ENCODE results near the gene ARHGEF1. TPM values are rescaled to one million over a fixed set of nuclear protein-coding genes. Genes with fewer than 3 reads are reported as not detected.

Gene ARHGEF1
- total RNA-seq, 1 donor from 2014 or later = 10.9 TPM

DNA sequence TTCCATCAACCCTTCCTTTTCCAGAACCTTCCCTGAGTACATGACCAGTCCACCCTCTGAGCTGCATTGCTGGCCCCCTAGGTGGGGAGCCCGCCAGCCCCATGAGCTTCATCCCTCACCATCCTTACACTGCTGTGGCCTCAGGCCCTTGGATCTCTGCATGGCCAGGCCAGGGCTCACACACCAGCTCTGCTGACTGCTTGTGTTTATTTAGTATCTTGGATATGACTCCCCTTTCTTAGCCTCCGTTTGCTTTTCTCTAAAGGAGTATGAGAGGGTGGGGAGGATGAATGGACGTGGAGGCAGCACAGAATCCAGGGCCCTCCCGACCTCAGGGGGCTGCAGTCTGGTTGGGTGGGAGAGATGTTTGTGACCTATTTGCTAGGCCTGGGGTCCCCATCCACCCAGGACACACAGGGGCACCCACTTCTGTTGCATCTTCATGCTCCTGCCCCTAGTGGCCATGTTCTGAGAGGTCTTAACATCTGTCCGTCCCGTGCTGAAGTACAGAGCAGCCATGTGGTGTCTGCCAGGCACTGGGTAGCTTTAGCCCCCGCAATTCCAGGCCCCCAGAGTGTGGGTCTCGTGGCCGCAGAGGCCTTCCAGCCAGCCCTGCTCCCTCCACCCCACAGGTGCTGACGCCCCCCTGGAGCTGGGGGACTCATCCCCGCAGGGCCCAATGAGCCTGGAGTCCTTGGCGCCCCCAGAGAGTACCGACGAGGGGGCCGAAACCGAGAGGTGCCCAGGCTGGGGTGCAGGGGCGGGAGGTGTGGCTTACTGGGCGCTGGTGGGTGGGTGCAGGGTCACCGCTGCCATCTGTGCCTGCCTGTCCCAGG is 13.0 kb downstream of the ARHGEF1 start:
- no peak overlapping the region for H3K4me3 Mint-ChIP-seq
- Histone ChIP-seq H3K9ac (no peak overlapping the region), H3F3A (ENCODE audit: low read depth) (no peaks in the 10 kb centered on the region), H2AFZ (replicated peaks) (no peak overlapping the region), H3K4me2 (no peak overlapping the region), H3K27ac (no peak overlapping the region), H3K4me3 (no peak overlapping the region), H3K27me3 (no peaks in the 10 kb centered on the region), H3K36me3 (no peaks in the 10 kb centered on the region), H4K20me1 (ENCODE audit: low read depth) (no peaks in the 10 kb centered on the region), H3K9me3 (ENCODE audit: low read depth) (no peaks in the 10 kb centered on the region), H3K79me2 (ENCODE audit: low read depth) (no peaks in the 10 kb centered on the region), H3K4me1 (no peaks in the 10 kb centered on the region)
- H3K4me1 Mint-ChIP-seq = no peaks in the 10 kb centered on the region
- H3K36me3 Mint-ChIP-seq = peaks cover 5% of the 10 kb centered on the region
- TF ChIP-seq EZH2phosphoT487 (IDR thresholded peaks at IDR 0.05) = no peak
- TF ChIP-seq, protein P1, sequence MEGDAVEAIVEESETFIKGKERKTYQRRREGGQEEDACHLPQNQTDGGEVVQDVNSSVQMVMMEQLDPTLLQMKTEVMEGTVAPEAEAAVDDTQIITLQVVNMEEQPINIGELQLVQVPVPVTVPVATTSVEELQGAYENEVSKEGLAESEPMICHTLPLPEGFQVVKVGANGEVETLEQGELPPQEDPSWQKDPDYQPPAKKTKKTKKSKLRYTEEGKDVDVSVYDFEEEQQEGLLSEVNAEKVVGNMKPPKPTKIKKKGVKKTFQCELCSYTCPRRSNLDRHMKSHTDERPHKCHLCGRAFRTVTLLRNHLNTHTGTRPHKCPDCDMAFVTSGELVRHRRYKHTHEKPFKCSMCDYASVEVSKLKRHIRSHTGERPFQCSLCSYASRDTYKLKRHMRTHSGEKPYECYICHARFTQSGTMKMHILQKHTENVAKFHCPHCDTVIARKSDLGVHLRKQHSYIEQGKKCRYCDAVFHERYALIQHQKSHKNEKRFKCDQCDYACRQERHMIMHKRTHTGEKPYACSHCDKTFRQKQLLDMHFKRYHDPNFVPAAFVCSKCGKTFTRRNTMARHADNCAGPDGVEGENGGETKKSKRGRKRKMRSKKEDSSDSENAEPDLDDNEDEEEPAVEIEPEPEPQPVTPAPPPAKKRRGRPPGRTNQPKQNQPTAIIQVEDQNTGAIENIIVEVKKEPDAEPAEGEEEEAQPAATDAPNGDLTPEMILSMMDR (IDR thresholded peaks at IDR 0.05) = peak; percentile 39
- H3K9me3 Mint-ChIP-seq = no peaks in the 10 kb centered on the region
- peaks cover 4% of the 10 kb centered on the region for H3K27me3 Mint-ChIP-seq (ENCODE audit: insufficient read depth, low read depth)
- DNase-seq (ENCODE audit: low spot score) = peak; percentile 22
- H3K27ac Mint-ChIP-seq = peak overlapping the region; percentile 5

DNA sequence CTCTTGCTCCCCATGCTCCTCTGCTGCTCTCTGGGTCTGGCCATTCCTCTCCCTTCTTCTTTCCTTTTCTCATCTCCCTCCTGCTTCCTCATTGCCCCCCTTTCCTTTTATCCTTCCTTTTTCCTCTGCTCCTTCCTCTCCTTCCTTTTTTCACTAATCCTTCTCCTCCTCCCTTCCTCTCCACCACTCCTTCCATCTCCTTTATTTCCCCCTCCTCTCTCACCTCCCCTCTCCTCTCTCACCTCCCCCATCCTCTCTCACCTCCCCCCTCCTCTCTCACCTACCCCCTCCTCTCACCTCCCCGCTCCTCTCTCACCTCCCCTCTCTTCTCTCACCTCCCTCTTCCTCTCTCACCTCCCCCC is 13.6 kb downstream of the ARHGEF1 start:
- no peak overlapping the region for H3K27ac ChIP-seq
- H3K9ac ChIP-seq = no peak overlapping the region
- H3K9me3 ChIP-seq (ENCODE audit: low read depth) = no peaks in the 10 kb centered on the region
- H2AFZ ChIP-seq (replicated peaks) = no peak overlapping the region
- H4K20me1 ChIP-seq (ENCODE audit: low read depth) = no peaks in the 10 kb centered on the region
- Mint-ChIP-seq H3K27ac (no peak overlapping the region), H3K4me1 (no peaks in the 10 kb centered on the region), H3K36me3 (peaks cover 5% of the 10 kb centered on the region), H3K27me3 (ENCODE audit: insufficient read depth, low read depth) (peaks cover 3% of the 10 kb centered on the region), H3K9me3 (no peaks in the 10 kb centered on the region), H3K4me3 (no peak overlapping the region)
- no peak overlapping the region for H3K4me2 ChIP-seq
- no peaks in the 10 kb centered on the region for H3K27me3 ChIP-seq
- no peaks in the 10 kb centered on the region for H3K79me2 ChIP-seq (ENCODE audit: low read depth)
- no peaks in the 10 kb centered on the region for H3K4me1 ChIP-seq
- no peaks in the 10 kb centered on the region for H3K36me3 ChIP-seq
- TF ChIP-seq, protein P1 (IDR thresholded peaks at IDR 0.05) = no peak
- TF ChIP-seq EZH2phosphoT487 (IDR thresholded peaks at IDR 0.05) = no peak
- no peak for TF ChIP-seq EZH2 (IDR thresholded peaks at IDR 0.05)
- H3K4me3 ChIP-seq = no peak overlapping the region
- DNase-seq (ENCODE audit: low spot score) = no peak
- no peaks in the 10 kb centered on the region for H3F3A ChIP-seq (ENCODE audit: low read depth)

DNA sequence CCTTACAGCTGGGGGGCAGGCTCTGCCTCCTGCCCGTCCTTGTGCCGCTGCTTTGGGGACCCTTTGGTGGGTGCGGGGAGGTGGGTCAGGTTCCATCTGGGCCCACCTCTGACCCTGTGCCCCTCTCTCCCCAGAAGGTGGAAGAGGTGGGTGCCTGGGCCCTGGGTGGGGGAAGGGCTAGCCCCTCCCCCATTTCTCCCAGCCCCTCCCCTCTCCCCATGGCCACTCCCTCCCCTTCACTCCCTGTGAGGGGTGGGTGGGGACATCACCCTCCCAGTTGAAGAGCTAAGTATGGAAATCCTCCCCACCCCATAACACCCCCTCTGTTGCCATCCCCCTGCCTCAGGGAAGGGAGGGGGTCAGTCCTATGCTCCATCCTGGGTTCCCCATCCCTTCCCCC is 14.2 kb downstream of the ARHGEF1 start:
- Histone ChIP-seq H3F3A (ENCODE audit: low read depth) (no peaks in the 10 kb centered on the region), H3K4me1 (no peaks in the 10 kb centered on the region), H3K36me3 (no peaks in the 10 kb centered on the region), H3K4me2 (no peak overlapping the region), H3K9ac (no peak overlapping the region), H3K27ac (no peak overlapping the region), H4K20me1 (ENCODE audit: low read depth) (no peaks in the 10 kb centered on the region), H3K27me3 (no peaks in the 10 kb centered on the region), H3K4me3 (no peak overlapping the region), H2AFZ (replicated peaks) (no peak overlapping the region), H3K79me2 (ENCODE audit: low read depth) (no peaks in the 10 kb centered on the region), H3K9me3 (ENCODE audit: low read depth) (no peaks in the 10 kb centered on the region)
- TF ChIP-seq EZH2phosphoT487 (IDR thresholded peaks at IDR 0.05) = no peak
- TF ChIP-seq, protein P1 (IDR thresholded peaks at IDR 0.05) = no peak
- TF ChIP-seq EZH2 (IDR thresholded peaks at IDR 0.05) = no peak
- Mint-ChIP-seq H3K4me1 (no peaks in the 10 kb centered on the region), H3K4me3 (no peak overlapping the region), H3K27ac (no peak overlapping the region), H3K9me3 (no peaks in the 10 kb centered on the region), H3K27me3 (ENCODE audit: insufficient read depth, low read depth) (no peaks in the 10 kb centered on the region), H3K36me3 (peaks cover 5% of the 10 kb centered on the region)
- DNase-seq (ENCODE audit: low spot score) = no peak

Data from neural progenitor cell (in vitro differentiated cells).